Natural killer cell (primary cell): Measurements from ENCODE around the gene XRCC3. TPM values are rescaled to one million over a fixed set of nuclear protein-coding genes. Genes with fewer than 3 reads are reported as not detected.
A peak's percentile ranks its signal among the peaks of the same experiment; 100 is the strongest.

Experiments
- ATAC-seq, 3 donors: fragments of 150-1000 bp in 2 of 3; fragments of 200-7000 bp in 1 of 3; cut with Tn5 transposase; 1 replicate in 1 of 3; 2 replicates in 2 of 3; pipeline ENCODE4 v1.10.0; 2021; ENCODE audit warnings: mild to moderate bottlenecking in 2 of 3, moderate library complexity in 2 of 3
- DNase-seq, 2 donors: peaks; one replicate each; pipeline versions ENCODE4 v3.0.0 to v3.0.0-alpha.2; 2013 to 2021; ENCODE audit warnings: mixed read lengths in 1 of 2
- H3K27ac ChIP-seq: one replicate; pipeline ENCODE4 v1.5.1; 2013; ENCODE audit warnings: mild to moderate bottlenecking, low read length
- H3K27me3 ChIP-seq: one replicate; pipeline ENCODE4 v1.6.1; 2013; ENCODE audit warnings: low read length; ENCODE audit not compliant: control insufficient read depth, insufficient read depth
- H3K36me3 ChIP-seq: one replicate; pipeline ENCODE4 v1.6.1; 2013; ENCODE audit warnings: low read length; ENCODE audit not compliant: control insufficient read depth, insufficient read depth
- H3K4me1 ChIP-seq: one replicate; pipeline ENCODE4 v1.6.1; 2013; ENCODE audit warnings: low read length; ENCODE audit not compliant: control insufficient read depth, insufficient read depth
- H3K4me3 ChIP-seq: one replicate; pipeline ENCODE4 v1.5.1; 2013; ENCODE audit warnings: low read length
- H3K9me3 ChIP-seq: one replicate; pipeline ENCODE4 v1.6.1; 2013; ENCODE audit warnings: low read length; ENCODE audit not compliant: control insufficient read depth, insufficient read depth
- H3K27ac Mint-ChIP-seq, 2 donors: one replicate each; pipeline ENCODE4 v1.8.0; 2022; ENCODE audit warnings: mild to moderate bottlenecking in 2 of 2, mixed read lengths in 2 of 2, moderate library complexity in 1 of 2
- H3K27me3 Mint-ChIP-seq, 2 donors: one replicate each; pipeline ENCODE4 v1.8.0; 2022; ENCODE audit warnings: low read depth in 2 of 2, mixed read lengths in 2 of 2
- H3K36me3 Mint-ChIP-seq: one replicate; pipeline ENCODE4 v1.8.0; 2022; ENCODE audit warnings: mixed read lengths
- H3K4me1 Mint-ChIP-seq, 2 donors: one replicate each; pipeline ENCODE4 v1.8.0; 2022; ENCODE audit warnings: mixed read lengths in 2 of 2
- H3K4me3 Mint-ChIP-seq: one replicate; pipeline ENCODE4 v1.8.0; 2022; ENCODE audit warnings: mild to moderate bottlenecking, moderate library complexity, mixed read lengths
- H3K9me3 Mint-ChIP-seq, 2 donors: one replicate each; pipeline ENCODE4 v1.8.0; 2022; ENCODE audit warnings: mixed read lengths in 2 of 2
- CTCF ChIP-seq: fragments of 200-600 bp; IDR thresholded peaks from one replicate; pipeline ENCODE4 v1.8.0; 2022; ENCODE audit warnings: antibody characterized with exemption
- WGBS: methylation state at CpG from one replicate; pipeline ENCODE4 v1.1.7; 2013; ENCODE audit warnings: missing lambda C conversion rate; ENCODE audit not compliant: insufficient coverage; 5-methylcytosine and 5-hydroxymethylcytosine counted together
- intact Hi-C: fragments of 100-400 bp; cut with micrococcal nuclease; formaldehyde crosslinking; loops from one replicate; pipeline ENCODE4 v1.14.2; 2022
- total RNA-seq, 4 donors: library from RNA; stranded (reverse); fragments of 120-200 nt in 1 of 4; gene quantifications; one replicate each; pipeline versions ENCODE4 v1.2.3 to v1.2.4, GENCODE V29; 2013 to 2022

XRCC3 gene
- total RNA-seq, 3 donors from 2014 or later (not counting 1 experiment from before 2014, with no cell fraction given): 11.6 to 12.8 (median 12.7) TPM

GRCh38 chr14:103702497-103703432 is 12.5 kb downstream of the XRCC3 start:
- H3K27ac ChIP-seq: no peak overlapping the region
- 95% methylated on average over 29 of the region's 29 CpGs for WGBS
- no peak for TF ChIP-seq CTCF
- Mint-ChIP-seq H3K4me3 (no peak overlapping the region), H3K27ac (peak overlapping the region; percentile 16 to 44), H3K9me3 (no peaks in the 10 kb centered on the region), H3K36me3 (no peaks in the 10 kb centered on the region), H3K27me3 (no peaks in the 10 kb centered on the region), H3K4me1 (peaks cover 0 to 15% of the 10 kb centered on the region in 2 donors)
- H3K36me3 ChIP-seq: peaks cover 25% of the 10 kb centered on the region
- ATAC-seq (no peak), DNase-seq (no peak)
- H3K4me3 ChIP-seq: no peak overlapping the region
- H3K4me1 ChIP-seq: peaks cover 4% of the 10 kb centered on the region
- intact Hi-C loops: no loop called here
- H3K27me3 ChIP-seq: no peaks in the 10 kb centered on the region
- no peaks in the 10 kb centered on the region for H3K9me3 ChIP-seq

DNA sequence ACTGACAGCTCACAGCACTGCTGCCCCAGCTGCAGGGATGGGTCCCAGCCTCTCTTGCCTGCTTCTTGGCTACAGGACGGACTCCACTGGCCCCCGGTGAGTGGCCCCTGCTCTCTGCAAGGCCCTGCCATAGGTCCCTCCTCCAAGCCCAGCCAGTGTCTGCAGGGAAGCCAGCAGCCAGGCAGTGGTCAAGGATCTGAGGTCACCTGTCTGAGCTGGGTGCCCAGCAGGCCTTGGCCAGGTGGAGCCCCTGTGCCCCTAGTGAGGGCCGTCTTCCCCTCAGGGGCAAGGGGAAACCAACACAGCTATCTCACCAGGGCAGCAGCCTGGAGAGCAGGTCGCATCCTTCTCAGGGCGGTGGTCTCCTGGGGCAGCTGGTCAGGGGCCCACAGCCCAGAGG is 13.2 kb downstream of the XRCC3 start:
- Mint-ChIP-seq H3K27ac (peak overlapping the region in 1 of 2 donors; percentile 16), H3K4me3 (no peak overlapping the region), H3K9me3 (no peaks in the 10 kb centered on the region), H3K4me1 (peaks cover 0 to 15% of the 10 kb centered on the region in 2 donors), H3K27me3 (no peaks in the 10 kb centered on the region), H3K36me3 (no peaks in the 10 kb centered on the region)
- H3K4me1 ChIP-seq: peaks cover 4% of the 10 kb centered on the region
- H3K36me3 ChIP-seq: peaks cover 26% of the 10 kb centered on the region
- DNase-seq (no peak), ATAC-seq (no peak)
- intact Hi-C loops: no loop called here
- WGBS: 84% methylated on average over 5 of the region's 5 CpGs
- TF ChIP-seq CTCF: no peak
- H3K27me3 ChIP-seq: no peaks in the 10 kb centered on the region
- H3K27ac ChIP-seq: no peak overlapping the region
- H3K4me3 ChIP-seq: no peak overlapping the region
- H3K9me3 ChIP-seq: no peaks in the 10 kb centered on the region

DNA sequence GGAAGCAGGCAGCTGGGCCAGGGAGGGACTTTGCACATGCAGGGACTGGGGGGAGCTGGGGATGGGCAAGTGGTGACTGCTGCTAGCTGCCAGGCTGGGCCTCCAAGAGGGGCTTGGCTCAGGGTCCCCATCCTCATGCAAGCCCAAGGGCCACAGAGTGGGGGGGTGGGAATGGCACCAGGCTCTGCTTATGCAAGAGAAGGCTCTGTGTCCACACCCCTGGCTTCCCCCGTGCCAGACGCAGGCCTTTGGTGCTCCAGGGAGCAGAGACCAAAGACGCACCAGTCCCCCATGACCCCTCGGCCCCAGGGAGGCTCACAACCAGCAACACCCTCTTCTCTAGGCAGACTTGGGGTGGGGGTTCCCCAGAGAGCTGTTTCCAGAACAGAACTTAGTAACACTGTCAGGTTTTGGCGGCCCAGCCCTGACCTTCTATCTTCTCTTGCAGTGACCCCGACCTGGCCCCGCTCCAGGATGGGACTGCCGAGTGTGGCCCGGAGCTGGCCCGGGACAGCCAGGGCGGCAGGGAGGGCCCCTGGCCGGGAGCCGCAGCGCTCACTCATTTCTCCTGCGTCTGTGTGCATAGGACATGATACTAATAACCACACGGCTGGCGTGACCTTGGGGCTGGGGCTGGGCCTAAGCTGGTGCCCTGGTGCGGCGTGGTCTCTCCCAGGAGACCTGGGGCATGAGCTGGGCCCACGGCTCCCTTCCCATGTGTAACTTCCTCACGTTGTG is 14.3 kb downstream of the XRCC3 start:
- DNase-seq (no peak), ATAC-seq (no peak)
- no peak overlapping the region for H3K4me3 ChIP-seq
- H3K27me3 ChIP-seq: no peaks in the 10 kb centered on the region
- intact Hi-C loops: no loop called here
- H3K36me3 Mint-ChIP-seq: no peaks in the 10 kb centered on the region
- H3K9me3 Mint-ChIP-seq: no peaks in the 10 kb centered on the region
- H3K27ac Mint-ChIP-seq: no peak overlapping the region
- no peak for TF ChIP-seq CTCF
- H3K9me3 ChIP-seq: no peaks in the 10 kb centered on the region
- peaks cover 22% of the 10 kb centered on the region for H3K36me3 ChIP-seq
- peaks cover 7 to 22% of the 10 kb centered on the region in 2 donors for H3K4me1 Mint-ChIP-seq
- H3K4me1 ChIP-seq: peaks cover 4% of the 10 kb centered on the region
- 88% methylated on average over 21 of the region's 21 CpGs for WGBS
- no peak overlapping the region for H3K27ac ChIP-seq
- no peak overlapping the region for H3K4me3 Mint-ChIP-seq
- no peaks in the 10 kb centered on the region for H3K27me3 Mint-ChIP-seq
